HTR-8/SVneo (cell line): ENCODE measurements around the gene OPRD1.
"Not testable (repeated sequence)": the region's sequence is repeated elsewhere in the genome, so short reads cannot be mapped to it uniquely, and the experiment has no call there.

ENCODE experiments used
- DNase-seq: peaks from one replicate; pipeline ENCODE4 v3.0.0; 2011; ENCODE audit warnings: low spot score, mixed read lengths; ENCODE audit not compliant: insufficient read length
- FAIRE-seq: peaks from 2 replicates; lab custom pipeline; 2011; peaks lifted over from hg19 to GRCh38; lab: Jason Lieb, UNC

The OPRD1 gene

GRCh38 chr1:28796352-28797211, 15.4 kb upstream of the OPRD1 start:
- no peak for DNase-seq
- no peak for FAIRE-seq

DNA sequence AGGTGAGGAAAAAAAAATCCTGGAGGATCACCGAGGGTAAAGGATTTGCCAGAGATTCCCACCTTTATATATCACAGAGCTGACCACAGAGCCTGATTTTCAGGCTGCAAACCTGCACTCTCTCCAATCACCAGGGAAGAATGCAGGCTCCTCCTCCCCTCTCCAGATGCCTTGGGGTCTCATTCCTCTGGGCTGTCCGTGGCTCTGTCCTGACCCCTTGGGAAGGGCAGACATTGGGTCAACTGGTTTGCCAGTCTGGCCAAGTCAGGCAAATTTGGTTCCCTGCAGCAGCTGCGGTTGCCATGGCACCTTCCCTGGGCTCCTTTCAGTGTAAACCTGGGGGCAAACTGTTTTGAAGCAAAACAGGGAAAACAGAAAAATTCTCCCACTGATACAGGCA, 11.6 kb upstream of the OPRD1 start:
- DNase-seq, result no peak

DNA sequence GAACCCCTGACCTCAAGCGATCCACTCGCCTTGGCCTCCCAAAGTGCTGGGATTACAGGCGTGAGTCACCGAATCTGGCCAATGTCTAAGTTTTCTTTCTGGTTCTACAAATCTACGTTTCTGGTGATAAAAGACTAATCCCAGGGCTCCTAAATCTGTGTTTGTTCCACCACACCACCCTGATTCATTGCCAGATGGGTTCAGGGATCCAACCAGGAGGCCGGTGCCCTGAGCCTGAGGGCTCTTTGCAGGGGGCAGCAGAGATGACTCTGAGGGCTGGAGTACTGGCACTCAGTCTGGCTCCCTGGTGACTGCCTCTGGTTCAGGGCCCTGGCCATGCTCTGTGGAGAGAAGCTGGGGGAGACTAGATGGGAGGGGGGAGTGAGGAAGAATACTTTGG, 10.5 kb upstream of the OPRD1 start:
- no peak for FAIRE-seq

More for the DNA sequence above, 11.6 kb upstream of the OPRD1 start:
- no peak for FAIRE-seq

DNA sequence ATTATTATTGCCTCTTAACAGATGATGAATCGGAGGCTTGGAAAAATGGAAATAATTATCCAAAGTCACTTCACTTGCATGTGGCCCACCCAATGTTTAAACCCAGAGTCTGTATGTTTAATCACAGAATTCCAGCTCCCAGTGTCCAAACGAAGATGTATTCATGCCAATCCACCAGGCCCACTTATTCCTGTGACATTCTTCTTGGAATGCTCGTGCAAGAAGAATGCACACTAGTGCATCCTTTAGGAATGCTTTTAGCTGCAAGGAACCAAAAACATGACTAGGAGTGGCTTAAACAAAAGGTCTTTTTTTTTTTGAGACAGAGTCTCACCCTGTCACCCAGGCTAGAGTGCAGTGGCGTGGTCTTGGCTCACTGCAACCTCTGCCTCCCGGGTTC, 8.9 kb upstream of the OPRD1 start:
- DNase-seq (no peak), FAIRE-seq (no peak)

More for the DNA sequence above, 10.5 kb upstream of the OPRD1 start:
- no peak for DNase-seq

DNA sequence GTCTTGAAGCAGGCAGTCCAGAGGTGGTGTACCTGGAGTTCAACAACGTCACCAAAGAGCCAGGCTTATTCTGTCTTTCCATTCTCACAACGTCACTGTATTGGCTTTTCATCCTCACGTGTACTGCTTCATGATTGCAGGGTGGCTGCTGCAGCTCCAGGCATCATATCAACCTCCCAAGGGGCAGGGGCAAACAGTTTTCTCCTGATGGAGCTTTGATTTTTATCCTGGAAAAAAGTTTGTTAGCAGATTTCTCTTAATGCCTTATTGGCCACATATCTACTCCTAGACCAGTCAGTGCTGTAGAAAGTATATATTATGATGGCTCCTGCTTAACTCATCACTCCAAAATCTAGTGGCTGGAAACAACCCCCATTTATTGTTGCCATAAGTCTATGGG, 8.3 kb upstream of the OPRD1 start:
- DNase-seq, result no peak
- no peak for FAIRE-seq

- no peak for FAIRE-seq
- no peak for DNase-seq
Measured at GRCh38 chr1:28804071-28804470, 7.9 kb upstream of the OPRD1 start.

- FAIRE-seq (no peak), DNase-seq (no peak)
Measured at GRCh38 chr1:28807046-28807445, 4.9 kb upstream of the OPRD1 start.

DNA sequence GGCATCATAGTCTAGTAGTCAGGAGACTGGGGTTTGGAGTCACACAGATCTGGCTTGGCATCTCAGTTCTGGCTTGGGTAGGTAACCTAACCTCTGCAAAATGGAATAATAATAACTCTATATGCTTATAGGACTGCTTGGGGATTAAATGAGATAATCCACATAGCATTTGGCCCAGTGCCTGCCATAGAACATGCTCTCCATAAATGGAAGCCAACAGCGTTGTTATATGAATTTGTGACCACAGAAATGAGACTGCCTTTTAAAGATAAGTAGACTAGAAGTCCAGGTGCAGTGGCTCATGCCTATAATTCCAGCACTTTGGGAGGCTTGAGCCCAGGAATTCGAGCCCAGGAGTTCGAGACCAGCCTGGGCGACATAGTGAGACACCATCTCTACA, 4.0 kb upstream of the OPRD1 start:
- FAIRE-seq (no peak), DNase-seq (no peak)

GRCh38 chr1:28811369-28811765, 603 bp upstream of the OPRD1 start:
- FAIRE-seq (no peak), DNase-seq (no peak)

DNA sequence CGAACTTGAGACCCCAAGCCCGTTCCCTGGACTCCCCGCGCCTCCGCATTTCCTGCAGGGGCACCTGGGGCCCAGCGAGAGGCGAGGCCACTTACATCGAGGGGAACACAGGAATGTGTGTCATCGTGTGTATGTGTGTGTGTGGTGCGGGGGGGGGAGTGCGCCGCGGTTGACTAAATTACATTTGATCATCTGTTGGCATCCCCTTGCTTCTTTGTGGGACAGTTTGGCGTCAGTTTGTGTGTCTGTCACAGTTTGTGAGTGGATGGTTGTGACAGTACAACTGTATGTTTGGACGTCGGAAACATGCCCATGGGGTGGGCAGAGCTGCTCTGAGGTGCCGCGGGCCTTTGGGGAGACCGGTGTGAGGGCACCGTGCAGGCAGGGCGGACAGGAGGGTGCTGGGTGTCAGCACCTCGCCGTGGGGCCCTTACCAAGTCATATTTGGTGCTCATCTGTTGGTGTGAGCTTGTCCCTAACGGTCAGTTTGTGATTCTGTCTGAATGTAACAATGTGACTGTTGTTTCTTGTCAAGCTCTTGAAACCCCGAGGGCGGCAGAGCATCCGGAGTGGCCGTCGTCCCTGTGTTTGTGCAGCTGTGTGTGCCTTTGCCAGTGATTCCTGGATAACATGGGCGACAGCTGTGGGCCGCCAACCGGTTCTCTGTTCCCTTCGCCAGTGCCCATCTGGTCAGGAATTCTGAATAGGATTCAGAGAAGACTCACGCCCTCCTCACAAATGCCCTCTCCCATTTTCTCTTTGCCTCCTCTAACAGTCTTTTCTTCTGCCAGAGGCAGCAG, 899 bp downstream of the OPRD1 start:
- DNase-seq, result no peak
- no peak for FAIRE-seq

DNA sequence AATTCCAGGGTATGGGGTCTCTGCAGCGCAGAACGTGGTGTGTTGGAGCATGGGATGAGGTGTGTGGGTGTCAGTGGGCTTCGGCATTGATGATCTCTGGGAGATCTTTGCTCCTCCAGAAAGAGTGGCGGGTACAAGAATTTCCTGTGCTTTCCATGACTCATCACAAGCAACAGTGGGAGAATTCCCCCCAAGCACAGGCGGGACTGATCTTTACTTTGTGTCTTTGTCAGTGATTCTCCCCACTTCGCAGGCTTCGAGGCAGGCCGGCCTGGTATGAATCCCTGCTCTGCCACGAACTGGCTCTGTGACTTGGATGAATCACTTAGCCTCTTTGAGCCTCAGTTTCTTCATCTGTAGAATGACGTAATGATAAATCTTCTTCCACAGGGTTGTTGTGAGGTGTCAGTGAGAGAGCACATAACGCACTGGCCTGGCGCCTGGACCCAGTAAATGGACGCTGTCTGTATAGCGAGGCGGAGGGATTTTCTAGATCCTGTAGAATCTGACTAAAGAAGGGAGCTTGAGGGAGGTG, 2.0 kb downstream of the OPRD1 start:
- FAIRE-seq (no peak), DNase-seq (no peak)

- DNase-seq, result no peak
- FAIRE-seq, result no peak
Measured at GRCh38 chr1:28815533-28816185, 3.7 kb downstream of the OPRD1 start.

DNA sequence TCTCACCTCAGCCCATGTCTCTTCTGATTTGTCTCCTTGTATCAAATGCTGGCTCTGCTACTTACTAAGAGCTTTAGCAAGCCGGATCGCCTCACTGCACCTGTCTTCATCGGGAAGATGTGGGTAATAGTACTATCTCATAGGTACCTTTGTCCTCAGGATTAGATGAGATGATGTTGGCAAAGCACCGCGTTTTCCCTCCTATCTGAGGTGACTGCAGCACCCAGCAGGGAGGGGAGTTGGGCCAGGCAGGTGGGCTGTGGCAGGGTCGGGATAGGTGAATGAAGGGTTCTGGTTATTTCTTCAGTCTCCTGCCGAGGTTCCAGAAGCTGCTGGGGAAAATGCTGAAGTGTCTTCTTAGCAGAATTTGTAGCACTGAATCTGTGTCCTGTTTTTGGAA, 5.2 kb downstream of the OPRD1 start:
- FAIRE-seq, result no peak
- no peak for DNase-seq

DNA sequence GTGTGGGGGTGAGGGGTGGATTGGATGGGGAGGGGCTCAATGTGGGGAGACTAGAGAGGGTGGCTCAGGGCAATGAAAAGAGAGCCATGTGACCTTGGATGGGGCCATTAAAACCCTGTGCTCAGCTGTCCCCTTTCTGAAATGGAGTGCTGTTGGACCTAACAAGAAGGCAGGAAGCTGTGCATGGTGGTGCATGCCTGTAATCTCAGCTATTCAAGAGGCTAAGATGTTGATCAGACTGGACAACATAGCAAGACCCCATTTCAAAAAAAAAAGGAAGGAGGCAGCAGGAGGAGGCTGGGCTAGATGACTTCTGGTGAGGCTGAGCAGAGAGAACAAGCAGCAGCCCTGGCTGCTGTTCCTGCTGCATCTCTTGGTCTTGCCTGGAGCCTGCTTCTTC, 7.0 kb downstream of the OPRD1 start:
- no peak for FAIRE-seq
- no peak for DNase-seq

DNA sequence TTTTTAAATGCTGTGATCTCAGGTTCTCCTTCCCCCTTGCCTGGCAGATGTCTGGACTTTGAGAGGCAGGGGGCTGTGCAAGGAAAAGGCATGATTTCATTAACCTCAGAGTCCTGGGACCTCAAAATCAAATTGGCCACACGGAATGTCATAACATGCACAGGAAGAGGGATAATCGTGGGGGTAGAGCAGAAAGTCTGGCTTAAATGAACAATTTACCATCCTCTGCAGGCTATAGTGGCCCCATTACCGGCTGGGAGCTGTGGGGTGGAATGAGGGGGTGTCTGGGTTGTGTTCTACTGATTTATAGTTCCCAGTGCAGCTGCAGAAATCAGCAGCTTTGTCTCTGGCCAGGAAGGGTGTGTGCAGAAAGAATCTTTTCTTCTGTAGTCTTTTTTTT, 10.8 kb downstream of the OPRD1 start:
- FAIRE-seq (no peak), DNase-seq (no peak)

GRCh38 chr1:28824061-28824460, 12.1 kb downstream of the OPRD1 start:
- not testable (repeated sequence) for DNase-seq, FAIRE-seq

- FAIRE-seq, DNase-seq: not testable (repeated sequence)
Measured at GRCh38 chr1:28828227-28828858, 16.4 kb downstream of the OPRD1 start.

GRCh38 chr1:28830814-28831213, 18.8 kb downstream of the OPRD1 start:
- no peak for DNase-seq
- no peak for FAIRE-seq

- no peak for FAIRE-seq
Measured at GRCh38 chr1:28832966-28833365, 21.0 kb downstream of the OPRD1 start.

GRCh38 chr1:28833381-28833780, 21.4 kb downstream of the OPRD1 start:
- DNase-seq (no peak), FAIRE-seq (no peak)

More at GRCh38 chr1:28832966-28833365, 21.0 kb downstream of the OPRD1 start:
- DNase-seq, result no peak
